Renal cortical epithelial cell (primary cell): Measurements from ENCODE around the gene CD101. TPM values are rescaled to one million over a fixed set of nuclear protein-coding genes. Genes with fewer than 3 reads are reported as not detected.
"Not testable (repeated sequence)": the region's sequence is repeated elsewhere in the genome, so short reads cannot be mapped to it uniquely, and the experiment has no call there.

ENCODE experiments used
- DNase-seq: peaks from one replicate; pipeline ENCODE4 v3.0.0-alpha.2; 2011; ENCODE audit warnings: low read depth
- total RNA-seq: library from RNA; depleted of rRNA; stranded (reverse); fragments of >200 nt; gene quantifications from 2 replicates; pipeline ENCODE4 v1.2.3, GENCODE V29; 2014

Gene CD101, protein sequence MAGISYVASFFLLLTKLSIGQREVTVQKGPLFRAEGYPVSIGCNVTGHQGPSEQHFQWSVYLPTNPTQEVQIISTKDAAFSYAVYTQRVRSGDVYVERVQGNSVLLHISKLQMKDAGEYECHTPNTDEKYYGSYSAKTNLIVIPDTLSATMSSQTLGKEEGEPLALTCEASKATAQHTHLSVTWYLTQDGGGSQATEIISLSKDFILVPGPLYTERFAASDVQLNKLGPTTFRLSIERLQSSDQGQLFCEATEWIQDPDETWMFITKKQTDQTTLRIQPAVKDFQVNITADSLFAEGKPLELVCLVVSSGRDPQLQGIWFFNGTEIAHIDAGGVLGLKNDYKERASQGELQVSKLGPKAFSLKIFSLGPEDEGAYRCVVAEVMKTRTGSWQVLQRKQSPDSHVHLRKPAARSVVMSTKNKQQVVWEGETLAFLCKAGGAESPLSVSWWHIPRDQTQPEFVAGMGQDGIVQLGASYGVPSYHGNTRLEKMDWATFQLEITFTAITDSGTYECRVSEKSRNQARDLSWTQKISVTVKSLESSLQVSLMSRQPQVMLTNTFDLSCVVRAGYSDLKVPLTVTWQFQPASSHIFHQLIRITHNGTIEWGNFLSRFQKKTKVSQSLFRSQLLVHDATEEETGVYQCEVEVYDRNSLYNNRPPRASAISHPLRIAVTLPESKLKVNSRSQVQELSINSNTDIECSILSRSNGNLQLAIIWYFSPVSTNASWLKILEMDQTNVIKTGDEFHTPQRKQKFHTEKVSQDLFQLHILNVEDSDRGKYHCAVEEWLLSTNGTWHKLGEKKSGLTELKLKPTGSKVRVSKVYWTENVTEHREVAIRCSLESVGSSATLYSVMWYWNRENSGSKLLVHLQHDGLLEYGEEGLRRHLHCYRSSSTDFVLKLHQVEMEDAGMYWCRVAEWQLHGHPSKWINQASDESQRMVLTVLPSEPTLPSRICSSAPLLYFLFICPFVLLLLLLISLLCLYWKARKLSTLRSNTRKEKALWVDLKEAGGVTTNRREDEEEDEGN
- 0.35 and 0.45 TPM in 2 replicates for total RNA-seq

DNA sequence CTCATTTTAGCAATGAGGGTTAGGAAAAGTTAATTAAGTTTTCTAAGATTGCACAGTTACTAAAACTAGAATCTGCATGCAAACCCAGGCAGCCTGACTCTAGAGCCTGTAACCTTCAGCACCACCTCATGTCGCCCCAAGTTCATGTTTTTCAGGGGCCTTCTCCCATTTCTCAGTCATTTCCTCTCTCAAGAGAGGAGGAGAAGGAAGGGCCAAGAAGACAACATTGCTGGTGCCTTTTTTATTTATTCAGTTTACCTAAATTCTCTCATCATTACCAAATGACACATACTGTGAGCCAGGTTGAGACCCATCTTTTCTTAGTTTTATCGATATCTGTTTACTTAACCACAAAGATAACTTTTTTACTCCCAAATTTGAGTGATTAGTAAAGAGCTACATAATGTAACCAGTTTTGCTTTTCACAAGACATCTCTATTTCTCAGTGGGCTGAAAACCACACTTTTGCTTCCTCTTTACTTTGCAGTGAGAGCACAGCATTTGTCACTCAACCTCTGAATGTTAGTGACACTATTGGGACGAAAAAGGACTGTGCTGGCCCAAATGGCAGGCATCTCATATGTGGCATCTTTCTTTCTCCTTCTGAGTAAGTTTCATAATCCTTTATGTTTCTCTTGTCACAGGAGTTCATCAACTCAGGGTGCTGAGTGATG is at the start of gene CD101:
Gene CD101, plus strand, starts transcription at position 507 of the 674 bp plus-strand sequence. Its CDS starts 58 bp downstream, at position 565.
- no peak for DNase-seq

DNA sequence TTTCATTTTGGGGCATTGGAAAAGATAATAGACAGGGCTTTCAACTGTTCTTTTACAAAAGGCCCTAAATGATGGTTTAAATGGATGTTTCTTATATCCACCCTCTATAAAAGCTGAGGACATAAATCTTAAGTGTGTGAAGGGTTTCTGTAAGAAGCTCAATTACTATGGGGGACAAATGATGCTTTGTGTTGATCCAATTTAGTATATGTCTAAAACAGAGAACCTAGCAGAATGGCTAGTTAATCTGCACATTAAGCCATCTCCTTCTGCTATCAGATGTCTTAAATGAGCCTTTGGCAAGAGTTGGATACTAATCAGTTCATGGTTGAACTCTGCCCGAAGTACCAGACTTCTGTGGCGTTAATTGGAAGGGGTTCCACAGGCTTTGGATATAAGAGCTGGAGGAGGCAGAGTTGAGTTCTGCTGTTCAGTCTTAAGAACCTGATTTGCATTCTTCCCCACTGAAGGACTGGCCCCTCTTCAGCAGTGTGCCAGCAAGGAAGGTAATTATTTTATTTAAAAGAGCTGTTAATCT is 48.8 kb upstream of the CD101 start:
- DNase-seq, result no peak

DNA sequence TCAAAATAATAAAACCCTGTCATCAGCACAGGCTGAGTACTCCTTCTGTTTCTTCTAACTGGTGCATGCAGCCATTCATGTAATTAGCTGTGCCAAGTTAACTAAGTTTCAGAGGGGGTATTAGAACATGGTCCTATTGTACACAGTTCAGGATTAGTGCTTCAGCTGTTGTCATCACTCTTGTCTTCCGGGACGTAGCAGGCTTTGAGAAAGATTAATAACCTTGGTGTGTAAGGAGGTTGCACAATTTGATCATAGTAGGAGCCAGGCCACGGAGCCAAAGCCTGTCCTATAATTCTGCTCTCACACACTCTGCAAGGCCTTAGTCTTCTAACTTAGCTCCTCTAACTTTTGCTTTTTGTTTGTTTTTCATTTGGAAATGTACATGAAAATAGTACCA is 47.1 kb upstream of the CD101 start:
- no peak for DNase-seq

DNA sequence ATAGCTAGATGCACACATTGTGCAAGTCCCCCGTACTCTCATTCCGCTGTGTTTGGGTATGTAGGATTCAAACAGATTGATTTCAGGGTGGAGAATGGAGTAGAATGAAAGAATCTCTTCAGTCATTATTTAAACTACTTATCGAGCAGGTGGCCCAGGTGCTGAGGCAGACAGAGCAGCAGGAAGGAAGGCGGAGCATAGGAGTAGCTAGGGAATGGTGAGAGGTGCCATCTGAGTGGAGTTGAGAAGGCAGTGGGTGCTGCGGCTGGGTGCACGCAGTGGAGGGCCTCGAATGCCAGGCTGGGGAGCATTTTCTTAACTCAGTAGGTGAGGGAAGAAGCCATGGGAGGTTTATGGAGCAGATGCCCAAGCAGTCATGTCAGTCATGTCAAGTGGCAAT is 45.2 kb upstream of the CD101 start:
- no peak for DNase-seq

DNA sequence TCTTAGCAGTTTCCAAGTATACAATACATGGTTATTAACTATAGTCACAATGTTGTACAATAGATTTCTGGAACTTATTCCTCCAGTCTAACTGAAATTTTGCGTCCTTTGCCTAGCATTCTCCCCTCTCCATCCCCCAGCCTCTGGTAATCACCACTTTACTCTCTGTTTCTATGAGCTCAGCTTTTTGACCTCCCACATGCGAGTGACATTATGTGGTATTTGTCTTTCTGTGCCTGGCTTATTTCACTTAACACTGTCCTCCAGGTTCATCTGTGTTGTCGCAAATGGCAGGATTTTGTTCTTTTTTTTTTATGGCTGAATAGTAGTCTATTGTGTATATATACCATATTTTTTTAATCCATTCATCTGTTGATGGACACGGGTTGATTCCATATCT is 43.9 kb upstream of the CD101 start:
- DNase-seq, result no peak

DNA sequence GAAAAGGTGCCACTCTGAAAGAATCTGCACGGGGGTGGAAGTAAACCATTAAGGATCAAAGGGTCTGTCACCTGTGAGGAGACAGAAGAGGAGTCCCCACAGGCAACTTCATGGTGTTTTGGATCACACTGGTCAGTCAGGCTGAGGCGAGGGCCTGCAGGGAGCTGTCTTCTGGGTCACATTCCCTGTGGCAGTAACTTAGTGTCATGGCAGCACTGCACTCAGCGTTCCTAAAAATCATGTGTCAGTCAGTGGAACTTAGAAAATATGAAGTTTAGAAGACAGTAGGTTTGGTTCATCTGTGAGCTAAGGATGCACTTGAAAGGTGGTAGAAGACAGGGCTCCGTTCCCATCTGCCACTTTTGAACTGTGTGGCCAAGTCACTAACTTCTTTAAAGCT is 43.5 kb upstream of the CD101 start:
- DNase-seq, result no peak

DNA sequence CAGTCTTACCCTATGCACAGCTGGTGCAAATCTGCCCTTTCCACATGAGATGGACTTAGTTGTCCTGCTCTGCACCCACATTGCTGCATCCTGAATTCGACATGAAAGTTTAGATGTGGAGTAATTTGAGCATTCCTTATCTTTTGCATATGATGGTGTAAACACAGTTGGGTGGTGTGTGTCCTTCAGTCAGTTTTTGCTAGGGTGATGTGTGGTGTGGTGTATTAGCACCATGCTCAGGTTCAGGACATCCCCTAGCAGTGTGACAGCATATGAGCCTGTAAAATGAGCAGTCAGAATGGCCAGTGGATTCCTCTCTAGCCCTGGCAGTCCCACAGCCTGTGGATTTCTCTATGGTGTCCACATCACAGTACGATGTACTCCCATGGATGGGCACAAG is 42.6 kb upstream of the CD101 start:
- DNase-seq, result no peak

DNA sequence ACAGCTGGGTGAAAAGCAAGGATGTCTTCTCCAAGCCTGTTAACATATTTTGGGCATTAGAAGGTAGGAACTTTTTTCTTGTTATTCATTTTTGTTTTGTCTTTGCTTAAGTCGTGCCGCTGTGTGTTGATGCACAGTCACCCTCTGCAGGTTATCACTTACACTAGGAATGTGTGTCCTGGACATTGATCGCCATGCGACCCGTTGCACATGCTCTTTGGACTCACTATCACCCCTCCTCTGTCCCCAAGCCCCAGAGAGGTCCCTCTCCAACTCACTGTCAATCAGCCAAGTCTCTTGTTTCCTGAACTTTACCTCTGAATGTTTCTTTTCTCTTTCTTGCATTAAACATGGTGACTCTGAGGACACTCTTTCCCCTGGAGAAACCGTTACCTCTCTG is 40.0 kb upstream of the CD101 start:
- no peak for DNase-seq

DNA sequence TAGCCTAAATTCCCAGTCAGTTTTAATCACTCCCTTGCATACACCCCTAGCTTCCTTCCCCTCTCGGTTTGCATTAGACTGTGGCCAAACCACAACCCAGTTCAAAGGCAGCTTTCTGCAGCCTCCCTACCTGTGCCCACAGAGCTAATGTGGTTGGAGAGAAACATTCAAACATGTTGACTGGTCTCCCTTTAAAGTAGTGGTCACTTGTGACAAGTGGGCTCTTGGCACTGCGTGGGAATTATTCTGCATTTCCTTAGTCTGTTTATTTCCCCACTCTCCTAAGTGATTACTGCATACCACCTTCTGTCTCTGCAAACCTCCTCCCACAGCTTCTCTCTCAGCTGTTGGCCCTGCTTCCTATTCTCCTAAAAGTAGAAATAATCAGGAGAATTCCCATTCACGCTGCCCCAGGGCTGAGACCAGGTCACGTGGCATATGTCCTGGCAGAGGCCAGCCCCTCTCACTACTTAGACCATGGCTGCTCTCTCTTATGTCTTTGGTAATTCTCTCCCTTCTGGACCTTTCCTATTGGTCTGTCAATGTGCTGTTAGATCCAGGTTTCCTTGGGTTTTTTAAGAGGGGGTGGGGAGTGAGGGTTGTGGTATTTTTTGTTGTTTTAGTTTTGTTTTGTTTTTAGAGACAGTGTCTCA is 38.4 kb upstream of the CD101 start:
- no peak for DNase-seq

DNA sequence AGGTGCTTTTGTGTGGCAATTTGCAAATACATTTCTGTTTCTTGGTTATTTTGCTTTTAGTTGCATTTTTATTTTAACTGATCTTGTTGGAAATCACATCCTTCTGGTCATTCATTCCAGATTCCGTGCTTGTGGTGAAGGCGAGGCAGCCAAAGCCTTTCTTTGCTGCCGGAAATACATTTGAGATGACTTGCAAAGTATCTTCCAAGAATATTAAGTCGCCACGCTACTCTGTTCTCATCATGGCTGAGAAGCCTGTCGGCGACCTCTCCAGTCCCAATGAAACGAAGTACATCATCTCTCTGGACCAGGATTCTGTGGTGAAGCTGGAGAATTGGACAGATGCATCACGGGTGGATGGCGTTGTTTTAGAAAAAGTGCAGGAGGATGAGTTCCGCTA is 34.8 kb upstream of the CD101 start:
- DNase-seq, result no peak

DNA sequence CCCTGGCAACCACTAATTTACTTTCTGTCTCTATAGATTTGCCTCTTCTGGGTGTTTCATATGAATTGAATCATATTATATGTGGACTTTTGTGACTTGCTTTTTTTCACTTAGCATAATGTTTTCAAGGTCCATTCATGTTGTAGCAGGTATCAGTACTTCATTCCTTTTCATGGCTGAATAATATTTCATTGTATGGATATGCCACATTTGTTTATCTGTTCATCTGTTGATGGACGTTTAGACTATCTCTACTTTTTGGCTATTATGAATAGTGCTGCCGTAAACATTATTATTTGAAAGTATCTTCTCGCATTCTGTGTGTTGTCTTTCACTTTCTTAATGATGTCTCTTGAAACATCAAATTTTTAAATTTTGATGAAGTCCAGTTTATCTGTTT is 32.8 kb upstream of the CD101 start:
- DNase-seq, result no peak

DNA sequence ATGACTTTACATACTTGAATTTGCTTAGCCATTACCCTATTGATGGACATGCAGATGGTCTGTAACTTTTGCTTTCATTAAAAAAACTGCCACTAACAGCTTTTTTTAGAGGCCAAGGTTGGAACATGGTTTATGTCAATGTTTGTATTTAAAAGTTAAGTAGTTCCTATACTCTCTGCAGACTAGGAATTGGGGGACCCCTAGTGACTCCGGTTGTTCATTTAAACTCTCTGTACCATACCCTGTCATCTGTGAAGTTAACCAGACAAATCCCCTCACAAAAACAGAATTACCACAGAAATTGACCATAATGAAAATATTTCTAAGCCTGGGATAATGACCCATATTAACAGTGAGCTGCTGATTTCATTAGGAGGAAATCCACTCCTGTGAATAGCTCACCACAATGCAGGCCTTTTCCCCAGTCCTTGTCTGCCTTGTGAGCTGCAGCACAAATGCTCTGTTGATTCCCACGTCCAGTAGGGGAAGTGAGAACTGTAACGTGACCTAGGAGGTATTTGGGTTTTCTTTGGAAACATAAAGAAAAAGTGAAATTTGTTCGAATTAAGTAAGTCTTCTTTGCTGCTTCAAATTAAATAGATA is 30.2 kb upstream of the CD101 start:
- DNase-seq, result no peak

DNA sequence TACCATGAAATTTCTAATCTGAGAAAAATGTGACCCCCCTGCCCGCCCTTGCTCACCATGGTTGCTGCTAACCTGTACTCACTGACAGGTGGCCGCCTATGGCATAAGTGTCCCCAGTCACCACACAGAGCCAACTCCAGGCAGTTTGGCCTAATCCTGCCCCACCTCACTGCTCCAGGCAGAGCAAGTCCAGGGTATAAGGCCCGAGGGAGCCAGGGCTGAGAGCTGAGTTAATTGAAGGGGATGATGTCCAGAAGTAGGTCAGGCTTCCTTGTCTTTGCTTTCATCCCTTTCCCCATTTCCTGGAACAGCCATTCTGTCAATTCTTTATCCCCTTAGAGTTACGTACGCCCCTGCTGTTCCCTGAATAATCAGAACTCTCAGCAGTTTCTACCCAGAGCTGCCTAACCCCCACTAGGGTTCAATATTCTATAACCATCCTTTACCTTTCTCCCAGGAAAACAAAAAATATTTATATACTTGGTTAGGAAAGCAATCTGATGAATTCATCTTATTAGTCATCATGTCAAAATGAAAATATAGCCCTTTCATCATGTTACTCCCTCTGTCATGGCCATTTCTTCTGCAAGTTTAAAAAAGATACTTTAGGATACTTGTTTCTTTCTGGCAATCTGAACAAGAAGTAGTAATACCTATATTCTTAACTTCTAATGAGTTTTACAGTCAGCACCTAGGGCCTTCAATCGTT is 29.4 kb upstream of the CD101 start:
- DNase-seq, result no peak

DNA sequence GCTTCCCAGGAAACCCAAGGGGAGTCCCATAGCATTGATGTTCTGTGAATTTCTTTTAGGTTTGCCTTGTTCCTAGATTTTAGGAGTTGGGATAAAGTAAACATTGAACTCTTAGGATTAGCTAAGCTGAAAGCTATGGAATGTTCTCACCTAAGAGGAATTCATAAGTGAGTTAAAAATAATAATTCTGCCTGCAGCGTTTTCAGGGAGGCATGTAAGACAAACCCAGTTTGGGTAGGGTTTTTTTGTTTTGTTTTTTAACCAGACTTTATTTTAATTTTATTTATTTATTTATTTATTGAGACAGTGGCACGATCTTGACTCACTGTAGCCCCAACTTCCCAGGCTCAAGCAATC is 28.9 kb upstream of the CD101 start:
- no peak for DNase-seq

DNA sequence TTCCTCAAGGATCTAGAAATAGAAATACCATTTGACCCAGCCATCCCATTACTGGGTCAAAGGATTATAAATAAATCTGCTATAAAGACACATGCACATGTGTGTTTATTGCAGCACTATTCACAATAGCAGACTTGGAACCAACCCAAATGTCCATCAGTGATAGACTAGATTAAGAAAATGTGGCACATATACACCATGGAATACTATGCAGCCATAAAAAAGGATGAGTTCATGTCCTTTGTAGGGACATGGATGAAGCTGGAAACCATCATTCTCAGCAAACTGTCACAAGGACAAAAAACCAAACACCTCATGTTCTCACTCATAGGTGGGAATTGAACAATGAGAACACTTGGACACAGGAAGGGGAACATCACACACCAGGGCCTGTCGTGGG is 21.3 kb upstream of the CD101 start:
- DNase-seq, result not testable (repeated sequence)

DNA sequence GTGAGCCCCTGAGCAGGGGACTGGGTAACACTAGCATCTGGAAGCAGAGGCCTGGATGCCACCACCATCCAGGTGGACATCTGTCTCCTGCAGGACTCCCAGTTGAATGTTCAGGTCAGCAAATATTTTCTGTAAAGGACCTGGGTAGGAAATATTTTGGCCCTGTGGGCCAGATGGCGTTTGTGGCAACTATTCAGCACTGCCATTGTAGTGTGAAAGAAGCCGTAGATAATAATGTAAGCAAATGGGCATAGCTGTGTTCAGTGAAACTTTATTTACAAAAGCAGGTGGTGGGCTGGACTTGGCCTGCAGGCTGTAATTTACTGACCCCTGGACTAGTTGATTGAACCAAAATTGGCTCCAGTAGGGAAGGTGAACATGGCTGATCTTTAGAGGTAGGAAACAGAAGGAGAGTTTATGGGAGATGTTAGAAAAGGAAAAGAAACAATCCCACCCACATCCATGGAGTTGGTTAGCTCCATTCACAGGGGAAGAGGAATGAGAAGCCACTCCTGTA is 20.0 kb upstream of the CD101 start:
- DNase-seq, result no peak

DNA sequence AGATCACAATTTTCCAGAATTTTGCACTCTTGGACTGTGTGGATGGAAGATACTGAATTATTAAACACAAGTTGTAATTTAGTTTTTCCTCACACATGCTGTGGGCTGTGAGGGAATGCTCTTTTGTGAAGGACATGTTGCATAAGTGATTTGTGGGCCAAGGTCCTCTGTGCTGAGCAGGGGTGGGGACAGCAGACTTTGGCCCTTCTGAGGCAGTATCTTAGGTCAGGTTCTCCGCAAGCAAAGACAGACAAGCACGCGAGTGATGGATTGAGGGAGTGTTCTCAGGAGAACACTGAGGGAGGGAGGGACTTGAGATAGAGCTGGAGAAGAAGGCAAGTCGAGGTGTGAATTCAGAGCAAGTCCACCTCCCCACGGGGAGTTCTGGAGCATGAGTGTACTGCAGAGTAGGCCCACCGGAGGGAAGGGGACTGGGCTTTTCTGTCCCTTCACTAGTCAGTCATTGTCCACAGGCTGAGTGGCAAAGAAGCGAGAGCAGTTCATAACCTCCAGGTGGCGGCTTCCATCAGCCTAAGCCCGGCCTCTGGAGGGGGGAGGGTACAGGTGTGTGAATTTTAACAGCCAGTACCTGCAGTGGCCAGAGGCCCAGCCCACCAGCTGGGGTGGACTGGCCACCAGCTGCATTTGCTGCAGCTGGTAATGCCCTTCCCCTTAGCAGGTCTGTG is 19.1 kb upstream of the CD101 start:
- DNase-seq, result no peak

DNA sequence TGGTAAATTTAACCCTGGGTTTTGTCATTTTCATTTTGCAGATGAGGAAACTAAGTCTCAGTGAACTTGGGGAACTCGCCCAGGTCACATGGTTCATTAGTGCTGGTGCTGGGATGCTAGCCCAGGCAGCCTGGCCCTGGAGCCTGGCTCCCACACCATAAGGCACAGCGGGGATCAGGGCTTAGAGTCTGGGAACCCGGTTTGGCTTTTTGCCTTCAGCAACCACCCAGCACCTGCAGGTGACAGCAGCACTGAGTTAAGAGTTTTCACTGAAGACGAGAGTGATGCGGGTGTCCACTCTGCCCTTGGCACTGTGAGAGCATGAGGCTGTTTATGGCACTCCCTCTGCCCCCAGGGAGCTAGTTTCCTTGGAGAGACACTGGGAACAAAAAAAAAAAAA is 18.4 kb upstream of the CD101 start:
- DNase-seq, result no peak

DNA sequence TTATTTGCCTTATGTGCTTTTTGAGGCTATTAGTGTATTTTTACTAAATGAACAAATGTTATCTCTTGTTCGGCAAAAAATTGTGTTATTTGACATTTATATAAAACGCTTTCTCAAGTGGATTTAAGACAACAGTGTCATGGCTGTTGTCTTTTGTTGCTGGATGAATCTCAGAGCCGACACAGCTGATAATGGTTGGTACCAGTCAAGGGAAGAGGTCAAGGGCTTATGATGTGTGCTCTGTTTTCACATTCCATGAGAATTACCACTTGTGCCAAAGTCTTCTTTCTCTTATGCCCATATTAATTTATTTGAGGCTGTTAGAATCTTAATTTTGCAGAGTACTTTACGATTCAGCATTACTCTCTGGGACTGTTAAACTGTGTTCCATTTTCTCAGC is 17.9 kb upstream of the CD101 start:
- no peak for DNase-seq
